IMR-90 (cell line): ENCODE measurements around the gene ZBTB25. TPM values are rescaled to one million over a fixed set of nuclear protein-coding genes. Genes with fewer than 3 reads are reported as not detected.

ENCODE experiments used
- ATAC-seq: fragments of 200-7000 bp; cut with Tn5 transposase; 2 replicates; pipeline ENCODE4 v1.9.1; 2020; ENCODE audit warnings: low read depth, mild to moderate bottlenecking, moderate library complexity
- BruUV-seq: library from RNA; stranded (reverse); fragments of 400-500 nt; replicated peaks from 2 replicates; lab custom pipeline; 2021; lab: Mats Ljungman, UMichigan
- CTCF ChIA-PET: fragments of 300-600 bp; formaldehyde crosslinking; extraction: SDS; loops from one replicate; lab custom pipeline; 2021; ENCODE audit warnings: antibody characterized with exemption; lab: Yijun Ruan, JAX
- POLR2A ChIA-PET: fragments of 300-600 bp; sonication (Branson Sonifier 250); formaldehyde crosslinking; loops from one replicate; lab custom pipeline; 2022; ENCODE audit warnings: antibody characterized with exemption; ENCODE audit not compliant: unreplicated experiment; lab: Charles Lee
- DNase-seq: peaks from one replicate; pipeline ENCODE4 v3.0.0; 2013
- H2AFZ ChIP-seq: replicated peaks from 2 replicates; pipeline ENCODE3; 2013; ENCODE audit warnings: low read length, mild to moderate bottlenecking; ENCODE audit not compliant: poor library complexity
- H2AK5ac ChIP-seq: 2 replicates; pipeline ENCODE4 v1.6.1; 2013; ENCODE audit warnings: low read depth, low read length, inconsistent platforms
- H2AK9ac ChIP-seq: replicated peaks from 2 replicates; pipeline ENCODE3; 2013; ENCODE audit warnings: mild to moderate bottlenecking, low read depth, low read length, moderate library complexity; ENCODE audit not compliant: poor library complexity
- H2BK120ac ChIP-seq: 2 replicates; pipeline ENCODE4 v1.6.1; 2013; ENCODE audit warnings: low read depth, low read length, inconsistent platforms
- H2BK15ac ChIP-seq: 3 replicates; pipeline ENCODE4 v1.6.1; 2013; ENCODE audit warnings: low read depth, low read length, inconsistent platforms
- H2BK20ac ChIP-seq: 2 replicates; pipeline ENCODE4 v1.6.1; 2013; ENCODE audit warnings: low read depth, mild to moderate bottlenecking, inconsistent platforms, low read length, moderate library complexity
- H2BK5ac ChIP-seq: 2 replicates; pipeline ENCODE4 v1.6.1; 2013; ENCODE audit warnings: mild to moderate bottlenecking, low read depth, low read length, inconsistent platforms; ENCODE audit not compliant: poor library complexity, severe bottlenecking
- H3K14ac ChIP-seq: replicated peaks from 2 replicates; pipeline ENCODE4 v1.6.1; 2013; ENCODE audit warnings: low read depth, low read length, inconsistent platforms
- H3K18ac ChIP-seq: 2 replicates; pipeline ENCODE4 v1.6.1; 2013; ENCODE audit warnings: low read depth, low read length, control low read depth
- H3K23ac ChIP-seq: 2 replicates; pipeline ENCODE4 v1.6.1; 2013; ENCODE audit warnings: low read depth, low read length, inconsistent platforms
- H3K27ac ChIP-seq: 2 replicates; pipeline ENCODE4 v1.5.1; 2013; ENCODE audit warnings: mild to moderate bottlenecking, control low read depth, low read length; ENCODE audit not compliant: insufficient read depth
- H3K27me3 ChIP-seq: 2 replicates; pipeline ENCODE4 v1.6.1; 2013; ENCODE audit warnings: low read length; ENCODE audit not compliant: control insufficient read depth, insufficient read depth
- H3K36me3 ChIP-seq: 2 replicates; pipeline ENCODE4 v1.6.1; 2013; ENCODE audit warnings: low read length, mixed read lengths; ENCODE audit not compliant: control insufficient read depth, insufficient read depth
- H3K4ac ChIP-seq: 2 replicates; pipeline ENCODE4 v1.6.1; 2013; ENCODE audit warnings: low read depth, low read length, inconsistent platforms
- H3K4me1 ChIP-seq: 2 replicates; pipeline ENCODE4 v1.6.1; 2013; ENCODE audit warnings: low read length, mixed read lengths; ENCODE audit not compliant: control insufficient read depth, insufficient read depth
- H3K4me2 ChIP-seq: 2 replicates; pipeline ENCODE4 v1.6.1; 2013; ENCODE audit warnings: low read depth, mild to moderate bottlenecking, control low read depth, low read length, moderate library complexity
- H3K4me3 ChIP-seq: 2 replicates; pipeline ENCODE4 v1.5.1; 2013; ENCODE audit warnings: low read depth, mild to moderate bottlenecking, control low read depth, low read length, moderate library complexity; ENCODE audit not compliant: insufficient read depth
- H3K56ac ChIP-seq: 2 replicates; pipeline ENCODE4 v1.6.1; 2013; ENCODE audit warnings: low read length, inconsistent platforms; ENCODE audit not compliant: insufficient read depth; ENCODE audit errors: extremely low read depth
- H3K79me1 ChIP-seq, 2 experiments: 2 replicates each; pipeline ENCODE4 v1.6.1; 2013; ENCODE audit warnings: low read length in 2 of 2, inconsistent platforms in 1 of 2, low read depth in 1 of 2
- H3K9ac ChIP-seq: 2 replicates; pipeline ENCODE4 v1.6.1; 2013; ENCODE audit warnings: low read depth, low read length, control low read depth
- H3K9me1 ChIP-seq: 2 replicates; pipeline ENCODE4 v1.6.1; 2013; ENCODE audit warnings: low read length, inconsistent platforms; ENCODE audit not compliant: insufficient read depth
- H3K9me3 ChIP-seq: 2 replicates; pipeline ENCODE4 v1.6.1; 2013; ENCODE audit warnings: low read length; ENCODE audit not compliant: control insufficient read depth, insufficient read depth
- H4K20me1 ChIP-seq: 2 replicates; pipeline ENCODE4 v1.6.1; 2013; ENCODE audit warnings: low read length, inconsistent platforms; ENCODE audit not compliant: insufficient read depth
- H4K5ac ChIP-seq: 2 replicates; pipeline ENCODE4 v1.6.1; 2013; ENCODE audit warnings: mild to moderate bottlenecking, low read depth, low read length, control low read depth
- H4K8ac ChIP-seq, 2 experiments: 2 replicates each; pipeline ENCODE4 v1.6.1; 2013; ENCODE audit warnings: low read depth in 2 of 2, low read length in 2 of 2, control low read depth in 1 of 2, inconsistent platforms in 1 of 2
- H4K91ac ChIP-seq: 2 replicates; pipeline ENCODE4 v1.6.1; 2013; ENCODE audit warnings: low read depth, low read length, inconsistent platforms; ENCODE audit not compliant: insufficient read depth
- CHD1 ChIP-seq: IDR thresholded peaks from 2 replicates; pipeline ENCODE4 v1.6.1; 2012; ENCODE audit warnings: low read depth, low read length, improper control_type of control experiment
- MAFK ChIP-seq: IDR thresholded peaks from 2 replicates; pipeline ENCODE4 v1.6.1; 2012; ENCODE audit warnings: low read depth, low read length, improper control_type of control experiment
- WGBS, 2 experiments: methylation state at CpG; one replicate each; pipeline versions ENCODE4 v1.1.5 to v1.1.7; 2013; ENCODE audit warnings: missing lambda C conversion rate in 2 of 2; ENCODE audit not compliant: insufficient read length in 1 of 2; ENCODE audit errors: extremely low coverage in 2 of 2; 5-methylcytosine and 5-hydroxymethylcytosine counted together
- dilution Hi-C: fragments of 300-500 bp; cut with HindIII; formaldehyde crosslinking; loops from one replicate; pipeline ENCODE4 v1.14.3; 2018; ENCODE audit warnings: low sequenced_read_pairs; ENCODE audit not compliant: unreplicated experiment
- in situ Hi-C: fragments of 300-500 bp; cut with MboI; formaldehyde crosslinking; loops from 3 replicates; pipeline ENCODE4 v1.14.3; 2019; ENCODE audit warnings: low sequenced_read_pairs, inconsistent platforms, mixed read lengths
- intact Hi-C: fragments of 100-400 bp; cut with micrococcal nuclease; formaldehyde crosslinking; loops from 2 replicates; pipeline ENCODE4 v1.10.0; 2022
- polyA plus RNA-seq, 3 experiments: library from polyadenylated mRNA; depleted of rRNA; stranded (reverse); fragments of >200 nt; gene quantifications; 2 replicates each; pipeline ENCODE4 v1.2.3, GENCODE V29; 2012; ENCODE audit warnings: low replicate concordance in 1 of 3
- total RNA-seq: library from RNA; depleted of rRNA; stranded (reverse); fragments of >200 nt; gene quantifications from 2 replicates; pipeline ENCODE4 v1.2.3, GENCODE V29; 2012

ZBTB25 gene
- total and polyA plus RNA-seq, 2 of the 4 experiments (the other 2 are of a cell fraction) = 4.4 to 6.6 TPM

DNA sequence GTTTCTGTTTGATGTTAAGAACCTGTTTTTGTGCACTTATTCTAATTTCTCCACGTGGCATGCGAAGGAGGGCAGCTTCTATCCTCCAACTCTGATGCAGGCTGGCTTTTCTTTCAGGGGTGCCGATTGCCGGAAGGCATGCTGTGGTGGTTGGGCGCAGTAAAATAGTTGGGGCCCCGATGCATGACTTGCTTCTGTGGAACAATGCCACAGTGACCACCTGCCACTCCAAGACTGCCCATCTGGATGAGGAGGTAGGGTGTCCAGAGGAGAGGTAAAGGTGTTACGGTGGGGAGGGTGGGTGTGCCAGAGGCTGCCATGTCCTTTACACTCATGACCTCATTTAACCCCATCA, 85.9 kb downstream of the ZBTB25 start:
- TF ChIP-seq MAFK (no peak), CHD1 (no peak)
- Histone ChIP-seq H3K14ac (no peak overlapping the region), H3K4me1 (peaks cover 7% of the 10 kb centered on the region), H2BK20ac (no peak overlapping the region), H4K8ac (no peak overlapping the region), H3K9me1 (peaks cover 12% of the 10 kb centered on the region), H2BK15ac (no peak overlapping the region), H2BK5ac (no peak overlapping the region), H2AK9ac (no peak overlapping the region), H3K4ac (no peak overlapping the region), H3K4me2 (no peak overlapping the region), H3K9ac (no peak overlapping the region), H2AK5ac (no peak overlapping the region), H3K79me1 (peaks cover 0 to 6% of the 10 kb centered on the region in 2 experiments; a peak in 1 of 4 replicates), H3K23ac (no peak overlapping the region), H3K9me3 (no peaks in the 10 kb centered on the region), H3K36me3 (peaks cover 23% of the 10 kb centered on the region), H3K27me3 (no peaks in the 10 kb centered on the region), H3K4me3 (no peak overlapping the region), H3K56ac (no peak overlapping the region), H3K18ac (no peak overlapping the region), H4K20me1 (no peaks in the 10 kb centered on the region), H4K5ac (no peak overlapping the region), H2BK120ac (no peak overlapping the region), H3K27ac (no peak overlapping the region), H4K91ac (no peak overlapping the region), H2AFZ (no peak overlapping the region)
- dilution Hi-C loops (no loop called here), in situ Hi-C loops (no loop called here), intact Hi-C loops (no loop called here)
- ChIA-PET POLR2A (interaction anchor here (0.5 kb wide), 1 partner anchor 108 kb away, joined by 3 read pairs; no protein-coding TSS in a partner anchor), CTCF (interaction anchor here (1.1 kb wide), 1 partner anchor 18 kb away, joined by 4 read pairs; no protein-coding TSS in a partner anchor)
- no TSS peak for BruUV-seq
- ATAC-seq (no peak), DNase-seq (no peak)
- WGBS, 2 experiments = 100% methylated on average over 5 of the region's 7 CpGs; no CpG with 5 or more reads in 1 of the 2 experiments
